SIG-M5 (cell line): ENCODE measurements around the gene SHISA6.

Source experiments
- DNase-seq: peaks from one replicate; lab custom pipeline; 2025; lab: John Stamatoyannopoulos, UW

Gene SHISA6

DNA sequence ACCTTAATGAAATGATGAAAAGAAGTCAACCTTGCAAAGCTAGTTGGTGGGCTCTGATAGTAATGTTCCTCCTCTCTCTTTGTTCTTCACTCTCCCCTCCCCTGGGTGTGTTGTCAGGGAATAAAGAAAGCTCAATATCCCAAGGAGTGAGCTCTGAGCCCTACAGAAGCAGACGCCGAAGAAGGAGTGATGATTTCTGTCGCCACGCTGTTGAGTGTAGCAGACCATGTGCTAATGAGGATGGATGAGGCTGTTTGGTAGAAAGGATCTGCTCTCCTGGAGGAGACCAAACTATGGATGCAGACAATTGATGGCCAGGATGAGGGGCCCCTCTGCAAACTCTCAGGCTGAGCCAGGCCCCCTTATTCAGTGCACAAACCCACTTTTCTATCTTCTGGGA is 217.3 kb downstream of the SHISA6 start:
- no peak for DNase-seq

- DNase-seq: no peak
These were observed 218.9 kb downstream of the SHISA6 start for GRCh38 chr17:11459861-11460331.

GRCh38 chr17:11461993-11462548 is 221.1 kb downstream of the SHISA6 start:
- DNase-seq: no peak

DNA sequence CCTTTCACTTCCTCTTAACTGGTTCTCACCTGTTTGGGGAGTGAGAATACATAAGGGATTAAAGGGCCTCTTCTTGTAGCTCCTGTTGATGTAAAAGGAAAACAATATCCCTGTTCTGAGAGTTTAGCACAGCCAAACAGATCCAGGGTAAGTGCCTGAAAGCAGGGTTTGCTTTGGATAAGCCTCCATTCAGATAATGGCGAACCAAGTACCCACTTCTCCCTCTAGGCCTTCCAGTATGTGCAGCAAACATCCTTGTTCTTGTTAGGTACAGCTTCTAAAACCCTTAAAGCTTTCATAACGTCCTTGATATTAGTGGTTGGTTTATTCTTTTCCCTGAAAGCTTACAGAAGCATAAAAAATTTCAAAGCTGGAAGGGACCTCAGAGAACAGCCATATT is 226.6 kb downstream of the SHISA6 start:
- no peak for DNase-seq

- DNase-seq: no peak
These were observed 244.5 kb downstream of the SHISA6 start for GRCh38 chr17:11485336-11486100.

DNA sequence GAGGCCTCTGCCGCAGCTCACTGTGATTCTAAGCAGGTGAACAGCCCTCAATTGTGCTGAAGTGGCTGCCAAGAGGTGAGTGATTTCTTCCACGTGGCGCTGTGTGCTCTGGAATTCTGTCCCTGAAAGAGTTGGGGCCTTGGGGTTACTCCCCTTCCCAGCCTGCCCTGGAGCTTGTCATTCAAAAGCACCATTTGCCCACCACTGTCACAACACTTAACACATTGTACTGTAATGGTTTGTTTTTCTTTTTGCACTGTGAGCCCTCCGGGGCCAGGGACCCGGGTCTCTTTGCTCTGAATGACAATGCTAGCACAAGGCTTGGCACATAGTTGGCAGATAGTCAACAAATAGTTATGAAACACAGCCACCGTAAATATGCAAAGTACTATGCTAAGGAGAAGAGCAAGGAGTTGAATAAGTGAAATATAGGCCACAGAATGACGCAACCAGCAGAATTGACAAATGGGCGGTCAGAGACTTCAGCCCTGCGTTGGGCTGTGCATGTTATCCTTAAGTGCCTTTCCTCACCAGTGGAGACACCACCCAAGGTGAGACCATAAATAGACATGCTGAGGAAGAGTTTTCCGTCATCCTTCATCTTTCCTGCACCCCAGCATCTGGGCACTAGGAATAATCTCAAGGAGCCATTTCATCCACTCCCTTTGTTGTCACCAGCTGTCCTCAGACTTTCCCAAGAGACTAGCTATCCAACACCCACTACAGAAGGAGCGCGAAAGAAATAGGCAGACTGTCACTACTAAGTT is 245.3 kb downstream of the SHISA6 start:
- no peak for DNase-seq

DNA sequence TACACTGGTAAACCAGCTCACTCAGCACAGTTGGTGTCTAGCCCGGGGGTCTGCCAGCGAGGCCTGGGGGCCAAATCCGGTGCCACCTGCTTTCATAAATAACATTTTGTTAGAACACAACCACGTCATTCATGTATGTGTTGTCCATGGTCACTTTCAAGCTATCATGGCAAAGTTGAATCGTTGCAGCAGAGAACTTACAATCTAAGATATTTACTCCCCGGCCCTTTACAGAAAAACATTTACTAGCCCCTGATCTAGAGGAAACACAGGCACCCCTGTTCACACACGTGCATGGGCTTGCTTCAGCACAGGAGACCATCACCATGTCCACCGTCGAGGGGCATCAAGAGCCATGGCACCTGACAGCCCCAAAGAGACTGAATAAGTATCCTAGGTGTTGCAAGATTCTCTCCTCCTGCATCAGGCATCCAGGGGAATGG is 245.9 kb downstream of the SHISA6 start:
- DNase-seq: no peak

DNA sequence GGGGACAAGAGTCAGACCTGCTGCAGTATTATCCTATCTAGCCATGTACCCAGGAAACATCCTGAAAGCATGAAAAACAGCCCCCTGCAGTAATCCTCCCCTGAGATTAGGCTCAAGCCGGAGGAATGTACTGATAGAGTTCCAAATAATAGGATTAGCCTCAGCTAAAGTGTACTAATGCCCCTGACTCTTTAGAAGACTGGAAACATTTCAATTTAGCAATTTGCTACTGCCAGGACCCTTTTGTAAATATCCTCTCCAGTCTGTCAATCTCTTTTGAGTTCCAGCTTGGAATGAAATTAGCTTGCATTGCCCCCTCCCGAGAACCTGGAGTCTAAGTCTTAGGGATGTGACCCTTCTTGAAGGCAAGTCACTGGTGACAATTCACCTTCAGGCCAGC is 246.5 kb downstream of the SHISA6 start:
- no peak for DNase-seq

GRCh38 chr17:11488407-11488806 is 247.4 kb downstream of the SHISA6 start:
- DNase-seq: no peak

GRCh38 chr17:11490171-11490755 is 249.2 kb downstream of the SHISA6 start:
- DNase-seq: no peak

GRCh38 chr17:11492511-11492910 is 251.5 kb downstream of the SHISA6 start:
- DNase-seq: no peak

- DNase-seq: no peak
These were observed 252.9 kb downstream of the SHISA6 start for GRCh38 chr17:11493936-11494335.

- DNase-seq: no peak
These were observed 254.6 kb downstream of the SHISA6 start for GRCh38 chr17:11495613-11496012.

DNA sequence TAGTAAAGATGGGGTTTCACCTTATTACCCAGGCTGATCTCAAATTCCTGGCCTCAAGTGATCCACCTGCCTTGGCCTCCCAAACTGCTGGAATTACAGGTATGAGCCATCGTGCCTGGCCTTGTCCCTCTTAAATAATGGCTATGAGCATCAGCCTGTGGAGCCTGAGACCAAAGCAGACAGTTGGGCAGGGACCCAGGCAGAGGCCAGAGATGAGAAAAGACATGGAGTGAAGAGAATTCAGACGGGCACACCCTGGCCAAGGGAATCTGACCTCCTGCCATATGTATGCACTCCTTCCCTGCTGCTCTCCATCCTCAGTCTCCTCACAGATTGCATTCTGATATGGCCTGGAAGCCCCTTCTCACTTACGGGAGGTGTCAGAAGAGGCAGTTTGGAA is 258.9 kb downstream of the SHISA6 start:
- no peak for DNase-seq

GRCh38 chr17:11503308-11504035 is 262.5 kb downstream of the SHISA6 start:
- no peak for DNase-seq

DNA sequence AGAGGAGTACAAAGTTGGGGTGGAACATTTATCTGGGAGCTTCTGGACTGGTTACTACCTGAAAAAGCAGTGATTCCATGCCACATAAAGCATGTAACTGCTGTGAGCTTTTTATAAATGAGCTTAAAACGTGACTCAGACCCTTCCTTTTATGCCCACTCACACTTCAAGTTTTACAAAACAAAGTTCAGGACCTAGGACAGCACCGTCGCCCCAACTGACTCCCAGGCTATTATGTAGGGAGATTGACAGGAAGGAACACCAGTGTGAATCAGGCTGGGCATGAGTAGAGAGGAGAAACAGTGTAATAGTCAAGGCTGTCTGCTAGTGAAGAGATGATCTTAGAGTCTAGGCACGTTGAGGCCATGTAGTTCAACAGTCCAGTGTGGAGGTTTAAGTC is 265.6 kb downstream of the SHISA6 start:
- DNase-seq: no peak

DNA sequence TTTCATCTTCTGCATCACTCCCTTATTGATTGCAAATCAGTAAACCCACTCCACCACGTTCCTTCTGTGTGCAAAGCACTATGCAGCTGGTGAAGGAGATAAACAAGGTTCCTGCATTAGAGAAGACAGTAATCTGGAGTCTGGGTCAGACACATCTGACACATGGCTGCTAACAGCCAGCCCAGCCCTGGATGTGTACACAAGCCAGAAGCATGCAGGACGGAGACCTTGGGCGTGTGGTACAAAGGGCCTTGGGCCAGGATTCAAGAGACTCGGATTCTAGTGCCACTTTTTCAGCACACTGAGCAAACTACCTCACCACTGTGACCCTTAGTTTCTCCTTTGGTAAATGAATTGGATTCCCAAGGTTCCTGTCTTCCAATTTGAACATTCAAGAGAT is 270.7 kb downstream of the SHISA6 start:
- no peak for DNase-seq

GRCh38 chr17:11514565-11514964 is 273.6 kb downstream of the SHISA6 start:
- no peak for DNase-seq

GRCh38 chr17:11514981-11515680 is 274.1 kb downstream of the SHISA6 start:
- DNase-seq: no peak

- no peak for DNase-seq
These were observed 274.9 kb downstream of the SHISA6 start for GRCh38 chr17:11515901-11516300.

- no peak for DNase-seq
These were observed 294.2 kb downstream of the SHISA6 start for GRCh38 chr17:11535231-11535630.
